ENCODE measurements around the gene GRM7. TPM values are rescaled to one million over a fixed set of nuclear protein-coding genes. Genes with fewer than 3 reads are reported as not detected.
A peak's percentile ranks its signal among the peaks of the same experiment; 100 is the strongest.

GRM7 gene
- total RNA-seq, 1 experiment from 2014 or later: 0.66 TPM

DNA sequence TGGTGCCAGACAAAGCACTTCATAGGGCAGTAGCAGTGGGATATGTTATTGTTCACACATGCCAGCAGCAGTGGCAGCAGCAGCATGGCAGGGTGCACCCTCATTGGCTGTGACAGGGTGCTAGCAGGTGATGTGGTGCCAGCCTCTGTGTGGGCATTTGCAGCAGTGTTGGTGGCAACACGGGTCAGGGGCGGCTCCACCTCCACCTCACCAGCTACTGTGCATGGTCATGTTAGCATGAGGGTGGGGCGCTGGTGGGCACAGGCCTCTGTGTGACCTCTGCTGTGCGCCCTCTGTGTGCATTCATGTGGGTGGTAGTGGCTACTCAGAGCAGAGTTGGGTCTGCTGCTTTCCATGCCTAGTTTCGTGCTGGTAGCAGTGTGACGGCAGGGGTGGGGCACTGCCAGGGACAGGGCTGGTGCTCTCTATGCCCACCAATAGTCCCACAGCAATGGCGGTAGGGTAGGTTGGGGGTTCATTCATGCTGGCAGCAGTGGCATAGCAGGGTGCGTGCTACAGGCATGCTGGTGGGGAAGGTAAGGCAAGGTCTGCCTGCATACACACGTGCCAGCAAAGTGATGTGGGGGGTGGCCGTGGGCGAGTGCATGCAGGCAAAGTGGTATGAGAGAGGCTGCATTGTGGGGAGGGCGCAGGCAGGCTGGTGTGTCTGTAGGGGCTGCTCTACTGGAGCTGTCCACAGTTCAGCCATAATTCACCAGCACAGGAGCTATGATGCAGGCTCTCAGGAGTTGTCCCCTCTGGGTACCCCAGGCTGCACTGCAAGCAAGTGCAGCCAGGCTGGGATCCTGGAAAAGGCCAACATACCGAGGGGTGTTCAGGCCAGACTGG lies 402.7 kb downstream of the GRM7 start:
- in situ Hi-C loops (cut with HindIII; ENCODE audit: low pct_unique_long_range_greater_than_20kb, low sequenced_read_pairs): no loop called here
- DNase-seq (ENCODE audit: low read depth, low spot score): no peak

DNA sequence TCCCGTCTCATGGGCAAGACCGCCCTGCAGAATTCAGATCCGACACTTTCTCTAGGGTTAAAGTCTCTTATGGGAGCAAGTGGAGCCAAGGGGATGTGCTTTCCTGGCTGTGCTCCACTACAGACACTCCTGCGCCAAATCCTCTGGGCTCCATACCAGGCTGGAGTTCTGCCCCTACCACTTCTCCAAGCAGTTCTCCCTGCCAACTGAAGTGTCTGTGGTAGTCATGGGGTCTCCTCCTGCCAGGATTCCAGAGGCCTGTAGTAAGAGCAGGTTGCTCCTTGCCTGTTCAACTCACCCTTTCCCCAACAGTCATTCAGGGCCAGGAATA lies 403.2 kb downstream of the GRM7 start:
- DNase-seq (ENCODE audit: low read depth, low spot score): no peak
- in situ Hi-C loops (cut with HindIII; ENCODE audit: low pct_unique_long_range_greater_than_20kb, low sequenced_read_pairs): no loop called here

DNA sequence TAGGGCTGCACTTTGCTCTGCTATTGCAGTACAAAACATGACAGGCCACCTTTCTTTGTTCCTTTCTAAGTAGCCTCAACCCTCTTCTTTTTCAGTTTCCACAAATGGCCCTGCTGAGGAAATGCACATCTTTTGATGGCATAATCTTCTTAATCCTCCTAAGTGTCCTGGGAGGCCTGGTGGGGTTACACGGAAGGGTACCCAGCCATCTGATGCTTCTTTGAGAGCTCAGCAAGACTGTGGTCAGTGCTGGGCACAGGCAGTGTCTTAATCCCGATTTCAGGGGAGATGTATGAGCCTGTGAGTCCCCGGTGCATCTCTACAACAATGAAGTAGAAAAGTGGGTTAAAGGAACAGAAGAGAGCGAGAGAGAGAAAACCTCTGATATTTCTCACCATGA lies 404.8 kb downstream of the GRM7 start:
- no peak for DNase-seq (ENCODE audit: low read depth, low spot score)
- in situ Hi-C loops (cut with HindIII; ENCODE audit: low pct_unique_long_range_greater_than_20kb, low sequenced_read_pairs): no loop called here

- in situ Hi-C loops (cut with HindIII; ENCODE audit: low pct_unique_long_range_greater_than_20kb, low sequenced_read_pairs): no loop called here
- no peak for DNase-seq (ENCODE audit: low read depth, low spot score)
Observed at GRCh38 chr3:7266551-7266950, 405.6 kb downstream of the GRM7 start.

DNA sequence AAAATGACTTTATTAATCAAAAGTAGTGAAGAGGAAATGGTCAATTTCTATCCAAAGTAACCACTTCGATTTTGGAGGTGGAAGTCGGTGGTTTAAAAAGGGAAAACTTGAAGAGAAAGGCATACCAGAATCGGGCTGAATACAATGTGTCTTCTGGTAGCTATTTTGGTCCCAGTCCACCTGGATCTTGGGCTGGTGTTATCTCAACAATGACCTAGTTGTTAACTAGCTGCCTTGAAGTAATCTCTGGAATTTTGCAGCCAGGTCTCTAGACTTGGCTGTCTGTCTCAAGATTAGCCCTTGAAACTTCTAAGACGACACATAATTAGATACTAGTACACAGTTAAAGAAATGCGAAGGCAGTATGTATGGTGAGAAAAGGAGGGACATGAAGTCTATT lies 409.8 kb downstream of the GRM7 start:
- in situ Hi-C loops (cut with HindIII; ENCODE audit: low pct_unique_long_range_greater_than_20kb, low sequenced_read_pairs): no loop called here
- DNase-seq (ENCODE audit: low read depth, low spot score): no peak

- in situ Hi-C loops (cut with HindIII; ENCODE audit: low pct_unique_long_range_greater_than_20kb, low sequenced_read_pairs): no loop called here
- no peak for DNase-seq (ENCODE audit: low read depth, low spot score)
Observed at GRCh38 chr3:7271631-7272030, 410.7 kb downstream of the GRM7 start.

- in situ Hi-C loops (cut with HindIII; ENCODE audit: low pct_unique_long_range_greater_than_20kb, low sequenced_read_pairs): no loop called here
Observed at GRCh38 chr3:7272203-7272602, 411.3 kb downstream of the GRM7 start.

GRCh38 chr3:7275396-7275795 lies 414.5 kb downstream of the GRM7 start:
- no peak for DNase-seq (ENCODE audit: low read depth, low spot score)
- in situ Hi-C loops (cut with HindIII; ENCODE audit: low pct_unique_long_range_greater_than_20kb, low sequenced_read_pairs): no loop called here

More at GRCh38 chr3:7272203-7272602, 411.3 kb downstream of the GRM7 start:
- DNase-seq (ENCODE audit: low read depth, low spot score): no peak

GRCh38 chr3:7280318-7280717 lies 419.4 kb downstream of the GRM7 start:
- DNase-seq (ENCODE audit: low read depth, low spot score): no peak
- in situ Hi-C loops (cut with HindIII; ENCODE audit: low pct_unique_long_range_greater_than_20kb, low sequenced_read_pairs): no loop called here

DNA sequence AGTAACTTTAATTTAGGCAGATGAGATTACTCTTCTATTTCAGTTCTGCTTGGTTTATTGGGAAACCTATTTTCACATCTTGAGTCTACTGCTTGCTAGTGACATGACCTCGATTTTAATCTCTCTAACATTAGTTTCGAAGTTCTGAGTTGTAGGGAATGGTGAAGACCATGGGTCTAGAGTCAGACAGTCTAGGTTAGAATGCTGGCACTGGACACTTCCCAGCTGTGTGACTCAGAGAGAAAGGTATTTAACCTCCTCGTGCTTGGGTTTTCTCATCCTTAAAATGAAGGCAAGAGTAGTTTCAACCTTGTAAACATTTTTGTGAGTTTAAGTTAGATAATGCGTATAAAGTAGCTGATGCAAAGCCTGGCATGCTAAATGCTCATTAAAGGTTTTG lies 422.1 kb downstream of the GRM7 start:
- in situ Hi-C loops (cut with HindIII; ENCODE audit: low pct_unique_long_range_greater_than_20kb, low sequenced_read_pairs): no loop called here
- no peak for DNase-seq (ENCODE audit: low read depth, low spot score)

- in situ Hi-C loops (cut with HindIII; ENCODE audit: low pct_unique_long_range_greater_than_20kb, low sequenced_read_pairs): no loop called here
- peak; percentile 22 for DNase-seq (ENCODE audit: low read depth, low spot score)
Observed at GRCh38 chr3:7285505-7285904, 424.6 kb downstream of the GRM7 start.

GRCh38 chr3:7288133-7288532 lies 427.2 kb downstream of the GRM7 start:
- in situ Hi-C loops (cut with HindIII; ENCODE audit: low pct_unique_long_range_greater_than_20kb, low sequenced_read_pairs): no loop called here

GRCh38 chr3:7289121-7289520 lies 428.2 kb downstream of the GRM7 start:
- in situ Hi-C loops (cut with HindIII; ENCODE audit: low pct_unique_long_range_greater_than_20kb, low sequenced_read_pairs): no loop called here

More at GRCh38 chr3:7288133-7288532, 427.2 kb downstream of the GRM7 start:
- no peak for DNase-seq (ENCODE audit: low read depth, low spot score)

GRCh38 chr3:7290077-7290825 lies 429.3 kb downstream of the GRM7 start:
- DNase-seq (ENCODE audit: low read depth, low spot score): no peak
- in situ Hi-C loops (cut with HindIII; ENCODE audit: low pct_unique_long_range_greater_than_20kb, low sequenced_read_pairs): no loop called here

More at GRCh38 chr3:7289121-7289520, 428.2 kb downstream of the GRM7 start:
- no peak for DNase-seq (ENCODE audit: low read depth, low spot score)

DNA sequence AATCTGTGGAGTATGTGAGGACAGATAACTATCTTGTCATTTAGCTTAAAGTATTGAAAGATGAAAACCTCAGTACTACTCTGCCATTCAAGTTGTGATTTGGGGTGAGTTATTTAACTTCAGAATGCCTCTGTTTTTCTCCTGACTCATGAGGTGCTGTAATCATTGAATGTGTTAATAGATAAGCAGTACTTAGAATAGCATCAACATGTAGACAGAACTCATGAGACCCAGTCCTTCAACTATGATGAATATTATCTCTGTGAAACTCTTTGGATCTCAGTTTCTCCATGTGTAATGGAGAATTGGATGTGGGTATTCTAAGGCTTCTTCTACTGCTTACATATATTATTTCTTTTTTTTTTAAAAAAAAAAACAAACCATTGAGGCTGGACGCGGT lies 431.4 kb downstream of the GRM7 start:
- in situ Hi-C loops (cut with HindIII; ENCODE audit: low pct_unique_long_range_greater_than_20kb, low sequenced_read_pairs): no loop called here
- no peak for DNase-seq (ENCODE audit: low read depth, low spot score)

DNA sequence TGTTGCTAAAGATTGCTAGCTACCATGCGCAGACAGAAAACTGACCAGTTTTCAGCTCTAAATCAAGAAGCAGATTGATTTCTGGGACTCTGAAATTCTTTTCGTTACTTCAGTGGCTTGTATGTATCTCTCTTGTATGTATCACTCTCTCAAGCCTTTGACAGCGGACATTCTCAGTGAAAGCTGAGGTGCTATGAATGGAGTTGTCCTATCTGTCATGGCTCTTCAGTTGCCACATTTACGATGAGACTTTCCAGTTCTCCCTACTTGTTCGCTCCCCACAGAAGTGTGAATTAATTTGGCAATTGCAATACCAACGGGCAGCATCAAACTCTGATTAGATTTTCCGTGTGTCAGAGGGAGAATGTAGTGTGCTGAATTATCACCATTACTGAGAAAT lies 432.4 kb downstream of the GRM7 start:
- in situ Hi-C loops (cut with HindIII; ENCODE audit: low pct_unique_long_range_greater_than_20kb, low sequenced_read_pairs): no loop called here
- no peak for DNase-seq (ENCODE audit: low read depth, low spot score)

GRCh38 chr3:7305561-7305960 lies 444.6 kb downstream of the GRM7 start:
- in situ Hi-C loops (cut with HindIII; ENCODE audit: low pct_unique_long_range_greater_than_20kb, low sequenced_read_pairs): no loop called here
- DNase-seq (ENCODE audit: low read depth, low spot score): no peak

DNA sequence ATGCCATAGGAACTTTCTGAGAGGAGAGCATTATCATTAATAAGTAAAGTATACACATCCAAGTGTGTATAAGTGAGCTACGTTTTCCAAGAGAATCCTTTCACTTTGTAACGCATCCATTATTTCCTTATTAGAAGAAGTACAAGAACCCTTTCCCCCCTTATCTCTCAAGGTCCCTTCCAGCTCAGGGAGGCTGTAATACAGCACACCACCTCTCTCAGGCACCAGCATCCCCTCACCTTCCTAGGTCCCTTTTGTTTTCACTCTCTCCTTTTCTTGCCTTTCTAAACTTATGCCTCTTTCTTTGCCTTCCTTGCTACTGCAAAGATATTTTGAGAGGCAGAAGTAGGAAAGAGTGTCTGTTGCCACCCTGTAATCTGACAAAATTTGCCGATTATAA lies 446.0 kb downstream of the GRM7 start:
- in situ Hi-C loops (cut with HindIII; ENCODE audit: low pct_unique_long_range_greater_than_20kb, low sequenced_read_pairs): no loop called here
- DNase-seq (ENCODE audit: low read depth, low spot score): no peak

DNA sequence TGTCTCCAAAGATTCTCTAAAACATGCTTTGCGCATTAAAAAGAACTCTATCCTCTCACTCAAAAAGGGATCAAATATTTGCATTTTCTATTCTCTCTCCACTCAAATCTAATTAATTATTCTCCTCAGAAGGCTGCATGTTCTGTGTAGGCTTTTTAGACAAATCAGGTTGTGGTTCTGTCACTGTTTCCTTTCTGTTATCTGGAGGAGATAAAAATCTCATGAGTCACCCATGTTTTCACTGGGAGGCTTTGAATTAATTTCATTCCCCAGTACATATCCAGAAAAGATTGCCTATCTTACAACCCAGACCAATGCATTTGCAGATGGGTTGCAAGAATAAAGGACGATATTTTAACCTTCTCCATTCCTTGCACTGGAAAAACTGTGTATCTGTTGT lies 446.5 kb downstream of the GRM7 start:
- in situ Hi-C loops (cut with HindIII; ENCODE audit: low pct_unique_long_range_greater_than_20kb, low sequenced_read_pairs): no loop called here
- no peak for DNase-seq (ENCODE audit: low read depth, low spot score)
